Stimulated activated CD4-positive, alpha-beta T cell treated with anti-CD3 and anti-CD28 coated beads, TNF-alpha, amount 100 ng/mL, for 4 hours (primary cell): Measurements from ENCODE around the gene PRPS1L1.

Experiments
- DNase-seq, 3 experiments: peaks; one replicate each; pipeline ENCODE4 v3.0.0-alpha.2; 2020; ENCODE audit warnings: low read depth in 3 of 3

PRPS1L1 gene

DNA sequence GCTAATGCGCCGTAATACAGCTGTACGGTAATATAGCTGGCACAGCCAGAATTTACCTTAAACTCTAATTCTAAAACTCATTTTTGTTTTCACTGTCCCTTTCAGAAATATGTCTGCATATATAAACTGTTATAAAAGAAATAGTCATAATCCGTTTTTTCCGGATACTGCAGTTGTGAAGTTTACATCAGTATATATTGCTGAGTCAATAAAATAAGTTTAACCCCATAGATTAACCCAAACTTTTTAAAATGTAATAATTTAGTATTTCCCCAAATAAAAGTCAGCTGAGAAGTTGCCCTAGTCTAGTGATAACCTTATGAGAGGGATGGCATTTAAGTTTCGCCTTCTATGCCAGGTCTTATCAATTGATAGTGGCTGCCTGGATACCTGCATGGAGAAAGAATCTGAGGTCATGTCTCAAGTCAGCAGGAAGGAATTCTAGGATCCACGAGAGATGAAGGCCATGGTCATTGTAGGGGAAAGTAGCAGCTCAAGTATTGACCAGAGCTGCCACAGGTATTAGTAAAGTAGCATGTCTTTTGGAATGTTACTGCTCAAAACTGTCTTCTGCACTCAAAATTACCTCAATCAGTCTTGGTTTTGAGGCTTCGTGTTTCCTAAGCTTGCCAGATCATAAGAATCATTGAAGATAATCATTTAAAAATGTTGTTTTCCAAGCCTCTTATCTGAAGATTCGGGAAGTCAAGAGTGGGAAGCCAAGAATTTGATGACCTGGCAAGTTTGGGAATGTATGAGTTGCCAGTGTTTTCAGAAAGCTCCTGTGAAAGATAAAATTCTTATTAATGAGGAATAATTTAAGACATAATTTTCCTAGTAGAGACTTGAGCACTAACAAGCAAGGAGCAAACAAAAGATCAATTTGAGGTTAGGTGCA, 10.8 kb downstream of the PRPS1L1 start:
- DNase-seq: no peak

DNA sequence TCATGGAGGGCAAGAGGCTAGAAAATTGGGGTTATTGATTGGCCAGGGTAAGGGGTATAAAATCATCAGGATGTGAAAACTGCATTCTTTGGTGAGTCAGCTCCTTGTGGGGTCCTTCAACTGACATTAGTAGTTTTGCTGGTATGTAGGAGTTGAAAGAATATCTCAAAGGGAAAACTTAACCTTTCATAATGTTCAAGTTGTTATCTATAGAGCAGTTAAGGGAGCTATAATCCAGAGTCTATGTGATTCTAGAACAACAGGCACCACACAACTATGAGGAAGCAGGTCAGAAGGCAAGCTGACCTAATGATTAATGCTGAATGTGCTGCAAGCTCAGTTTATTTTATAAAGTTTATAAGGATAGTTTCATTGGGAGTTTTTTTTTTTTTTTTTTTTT, 13.7 kb downstream of the PRPS1L1 start:
- DNase-seq: no peak

DNA sequence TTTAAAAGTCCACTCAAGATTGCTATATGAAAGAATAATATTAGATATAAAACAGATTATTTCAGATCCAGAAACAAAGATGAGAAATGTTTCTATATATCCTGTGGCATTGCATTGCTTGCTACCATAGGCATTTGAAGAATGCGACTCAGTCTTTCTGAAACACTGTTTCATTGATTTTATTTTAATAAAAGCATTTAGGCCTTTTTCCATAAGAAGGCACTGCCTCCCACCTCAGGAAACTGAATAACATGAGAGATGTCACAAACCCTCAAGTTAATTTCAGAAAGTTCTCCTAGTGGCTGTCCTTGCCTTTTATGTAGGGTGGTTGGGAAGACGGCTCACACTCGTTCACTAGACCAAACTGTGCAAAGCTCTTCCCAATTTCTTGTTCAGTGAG, 23.3 kb downstream of the PRPS1L1 start:
- no peak for DNase-seq

- DNase-seq: no peak
These were observed 24.2 kb downstream of the PRPS1L1 start for GRCh38 chr7:18003286-18003994.

DNA sequence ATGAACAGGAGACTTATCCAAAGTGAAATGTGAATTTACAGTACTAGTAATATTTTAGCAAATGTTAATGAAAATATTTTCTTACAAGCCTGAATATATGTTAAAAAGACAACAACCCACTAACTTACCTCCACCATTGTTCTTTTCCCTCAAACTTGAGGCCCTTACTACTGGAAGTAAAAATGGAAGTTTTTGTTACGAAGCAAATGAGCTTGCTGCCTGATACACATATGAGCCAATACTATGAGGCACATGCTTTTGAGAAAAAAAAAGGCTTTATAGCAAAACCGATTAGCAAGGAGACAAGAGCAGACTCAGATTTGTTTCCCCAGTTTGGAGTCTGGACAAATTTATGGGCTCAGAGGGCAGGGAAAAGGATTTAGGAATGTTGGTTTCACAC, 29.0 kb downstream of the PRPS1L1 start:
- DNase-seq: no peak

DNA sequence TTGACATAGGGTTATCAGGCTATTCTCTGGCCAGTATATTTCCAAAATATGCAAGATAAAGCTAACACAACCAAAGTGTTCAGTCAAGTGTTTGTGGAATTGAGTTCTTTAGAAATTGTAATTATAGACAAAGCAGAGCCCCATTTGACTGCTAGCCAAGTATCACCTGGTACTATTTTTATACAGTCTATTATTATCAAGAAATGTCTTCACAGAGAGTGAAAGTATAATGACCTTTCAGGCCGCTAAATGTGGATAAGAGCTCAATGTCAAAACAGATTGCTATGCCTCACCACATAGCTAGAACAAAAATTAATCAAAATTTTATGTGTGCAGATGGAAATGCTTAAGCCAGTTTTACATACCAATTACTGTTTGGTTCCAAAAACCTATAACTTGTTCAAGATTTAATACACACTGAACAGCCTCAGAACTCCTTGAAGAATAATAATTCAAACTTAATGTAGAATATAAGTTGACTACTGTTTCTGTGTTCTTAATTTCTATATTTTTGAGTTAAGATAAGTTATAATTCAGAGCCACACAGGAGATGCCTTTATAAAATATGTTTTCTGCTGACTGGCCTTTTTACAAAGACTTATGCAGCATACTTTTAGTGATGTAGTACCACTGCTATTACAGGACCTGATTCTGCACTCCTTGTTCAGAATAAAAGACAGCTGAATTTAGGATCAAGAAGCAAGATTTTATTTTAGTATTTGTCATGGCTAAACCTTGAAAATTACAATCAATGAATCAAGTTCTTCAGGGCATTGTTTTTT, 31.0 kb downstream of the PRPS1L1 start:
- DNase-seq: no peak

- DNase-seq: no peak
These were observed 31.6 kb downstream of the PRPS1L1 start for GRCh38 chr7:17996040-17996439.

- DNase-seq: no peak
These were observed 33.4 kb downstream of the PRPS1L1 start for GRCh38 chr7:17994079-17994850.

DNA sequence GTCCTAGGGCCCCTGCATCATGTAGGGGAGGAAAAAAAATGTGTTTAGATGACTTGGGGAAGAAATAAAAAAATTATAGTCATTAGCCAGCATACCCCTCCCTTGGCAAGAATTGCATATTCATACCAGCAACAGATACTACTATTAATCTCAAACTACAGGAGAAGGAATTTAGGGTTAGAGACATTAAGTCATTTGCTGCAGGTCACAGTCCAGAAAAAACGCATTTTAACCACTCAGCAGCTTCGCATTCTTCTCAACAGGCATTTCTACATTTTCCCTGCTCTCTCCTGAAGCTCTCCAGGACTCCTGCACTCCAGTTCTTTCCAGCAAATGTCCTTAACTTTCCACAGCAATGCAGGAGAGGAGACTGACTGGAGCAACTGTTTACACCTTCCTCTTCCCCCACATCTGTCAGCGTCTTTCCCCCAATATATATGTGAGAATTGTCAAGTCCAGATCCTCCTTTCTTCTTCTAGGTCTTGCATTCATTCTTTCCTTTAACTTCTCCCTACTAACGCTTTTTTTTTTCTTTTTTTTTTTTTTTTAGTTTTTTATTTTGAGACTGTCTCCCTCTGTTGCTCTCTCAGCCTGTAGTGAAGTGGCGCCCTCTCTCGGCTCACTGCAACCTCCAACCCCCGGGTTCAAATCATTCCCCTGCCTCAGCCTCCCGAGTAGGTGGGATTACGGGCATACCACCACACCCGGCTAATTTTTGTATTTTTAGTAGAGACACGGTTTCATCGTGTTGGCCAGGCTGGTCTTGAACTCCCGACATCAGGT, 35.6 kb downstream of the PRPS1L1 start:
- DNase-seq: no peak

- DNase-seq: no peak
These were observed 36.9 kb downstream of the PRPS1L1 start for GRCh38 chr7:17990761-17991160.

DNA sequence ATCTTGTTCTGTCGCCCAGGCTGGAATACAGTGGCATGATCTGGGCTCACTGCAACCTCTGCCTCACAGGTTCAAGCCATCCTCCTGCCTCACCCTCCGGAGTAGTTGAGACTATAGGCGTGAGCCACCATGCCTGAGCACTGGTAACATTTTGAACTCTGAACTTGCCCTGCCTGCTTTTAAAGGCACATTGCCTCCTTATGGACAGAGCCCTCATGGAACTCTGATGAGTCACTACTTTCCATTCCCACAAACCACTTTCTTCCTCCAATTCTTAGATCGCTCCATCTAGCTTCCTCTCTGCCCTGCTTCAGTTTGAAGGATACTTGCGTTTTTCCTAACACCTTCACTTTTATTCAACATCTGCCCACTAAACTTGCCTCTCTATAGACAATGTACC, 38.1 kb downstream of the PRPS1L1 start:
- no peak for DNase-seq

- no peak for DNase-seq
These were observed 38.8 kb downstream of the PRPS1L1 start for GRCh38 chr7:17988858-17989257.

DNA sequence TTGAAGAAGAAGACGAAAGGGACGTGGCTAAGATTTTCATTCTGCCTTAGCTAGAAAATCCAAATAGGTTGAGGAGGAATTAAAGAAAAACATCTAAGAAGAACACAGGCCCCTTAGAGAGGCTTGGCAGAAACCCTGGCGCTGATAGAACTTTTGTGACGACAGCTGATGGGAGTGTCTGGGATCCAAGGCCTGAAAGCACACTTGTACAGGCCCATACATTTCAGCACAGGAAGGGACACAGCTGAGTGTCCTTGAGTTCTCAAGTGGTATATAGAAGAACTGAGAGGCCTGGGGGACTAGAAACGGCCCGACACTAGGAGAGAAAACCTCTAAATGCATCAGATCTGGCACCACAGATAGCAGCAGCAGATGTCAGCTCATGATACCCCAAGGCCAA, 39.5 kb downstream of the PRPS1L1 start:
- no peak for DNase-seq

DNA sequence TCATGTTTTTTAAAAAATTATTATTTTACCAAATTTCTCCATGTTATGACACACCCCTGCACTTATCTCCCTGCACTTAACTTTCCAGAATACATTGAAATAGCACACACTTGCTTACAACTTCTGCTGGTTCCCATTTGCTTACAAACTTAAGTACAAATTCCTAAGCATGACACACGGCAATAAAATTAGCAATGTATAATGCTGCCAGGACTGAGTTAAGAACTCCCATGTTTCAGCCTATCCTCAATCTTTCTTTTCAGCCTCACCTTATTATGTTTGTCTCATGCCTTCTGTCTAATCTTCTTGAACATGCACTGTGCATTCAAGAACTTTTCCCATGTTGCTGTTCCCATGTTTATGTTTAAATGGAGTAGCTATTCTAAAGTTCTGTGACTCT, 40.8 kb downstream of the PRPS1L1 start:
- no peak for DNase-seq

DNA sequence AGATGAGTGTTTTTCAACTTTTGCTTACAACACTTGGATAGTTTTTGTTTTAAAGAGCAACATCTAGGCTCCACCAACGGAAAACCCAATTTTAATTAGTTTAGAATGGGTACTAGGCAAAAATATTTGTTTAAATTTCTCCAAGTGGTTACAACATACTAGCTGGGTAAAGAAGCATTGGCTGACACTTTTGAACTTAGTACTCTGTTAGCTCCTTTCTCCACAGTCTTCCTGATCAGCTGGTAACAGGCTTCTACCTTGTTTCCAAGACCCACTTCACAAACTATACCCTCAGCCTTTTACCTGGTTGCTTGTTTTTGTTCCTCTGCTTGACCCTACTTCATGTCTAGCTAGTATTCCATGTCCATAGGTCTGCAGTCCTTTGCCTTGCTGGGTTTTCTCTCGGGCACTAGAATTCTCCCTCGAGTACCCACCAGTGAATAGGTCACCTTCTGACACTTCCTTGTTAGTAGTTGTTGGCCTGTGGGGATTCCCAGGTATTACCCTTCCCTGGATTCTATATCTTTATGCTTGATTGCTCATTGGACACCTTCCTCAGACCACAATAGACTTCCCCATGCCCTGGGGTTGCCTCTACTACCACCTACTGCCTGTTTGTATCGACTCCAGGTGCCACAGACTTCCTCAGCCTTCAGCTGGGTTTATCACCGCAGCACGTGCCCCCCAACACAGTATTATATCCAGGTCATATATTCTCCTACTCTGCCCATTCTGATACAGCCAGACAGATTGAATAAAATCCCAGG, 42.0 kb downstream of the PRPS1L1 start:
- no peak for DNase-seq

DNA sequence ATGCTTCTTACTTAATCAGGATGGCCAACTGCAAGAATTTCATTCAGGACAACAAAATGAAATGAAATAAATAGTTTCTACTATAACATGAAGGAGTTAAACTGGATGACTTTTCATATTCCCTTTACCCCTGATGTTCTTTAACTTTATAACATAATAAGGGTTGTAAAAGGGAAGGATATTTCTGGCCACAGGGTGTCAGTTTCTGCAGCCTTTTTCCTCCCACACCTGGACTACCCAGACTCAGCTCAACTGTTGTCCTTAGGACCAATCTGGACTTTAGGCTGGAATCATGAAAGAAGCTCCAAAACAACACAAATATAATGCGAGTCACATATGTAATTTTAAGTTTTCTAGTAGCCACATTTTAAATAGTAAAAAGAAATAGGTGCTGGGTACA, 43.4 kb downstream of the PRPS1L1 start:
- DNase-seq: no peak

- no peak for DNase-seq
These were observed 44.2 kb downstream of the PRPS1L1 start for GRCh38 chr7:17983221-17984062.

DNA sequence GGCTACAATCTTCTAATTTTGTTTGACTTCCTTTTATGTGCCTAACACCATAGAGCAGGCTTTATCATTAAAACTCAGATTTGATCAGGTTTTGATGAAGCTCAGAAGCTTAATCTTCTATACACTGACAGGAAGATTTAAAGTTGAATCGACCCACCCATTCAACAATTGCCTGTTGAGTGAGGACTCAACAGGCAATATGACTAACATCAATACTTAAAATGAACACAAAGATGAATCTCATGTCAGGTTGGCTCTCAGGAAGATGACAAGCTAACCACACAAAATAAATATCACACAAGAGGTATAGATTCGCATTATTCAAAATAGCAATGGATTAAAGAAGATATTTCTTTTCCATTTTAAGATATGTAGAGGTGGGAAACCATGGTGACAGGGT, 50.7 kb downstream of the PRPS1L1 start:
- DNase-seq: no peak
